ENCODE results near the gene TRMU. TPM values are rescaled to one million over a fixed set of nuclear protein-coding genes. Genes with fewer than 3 reads are reported as not detected.

TRMU gene
- total RNA-seq, 1 donor from 2014 or later = 39.0 TPM

DNA sequence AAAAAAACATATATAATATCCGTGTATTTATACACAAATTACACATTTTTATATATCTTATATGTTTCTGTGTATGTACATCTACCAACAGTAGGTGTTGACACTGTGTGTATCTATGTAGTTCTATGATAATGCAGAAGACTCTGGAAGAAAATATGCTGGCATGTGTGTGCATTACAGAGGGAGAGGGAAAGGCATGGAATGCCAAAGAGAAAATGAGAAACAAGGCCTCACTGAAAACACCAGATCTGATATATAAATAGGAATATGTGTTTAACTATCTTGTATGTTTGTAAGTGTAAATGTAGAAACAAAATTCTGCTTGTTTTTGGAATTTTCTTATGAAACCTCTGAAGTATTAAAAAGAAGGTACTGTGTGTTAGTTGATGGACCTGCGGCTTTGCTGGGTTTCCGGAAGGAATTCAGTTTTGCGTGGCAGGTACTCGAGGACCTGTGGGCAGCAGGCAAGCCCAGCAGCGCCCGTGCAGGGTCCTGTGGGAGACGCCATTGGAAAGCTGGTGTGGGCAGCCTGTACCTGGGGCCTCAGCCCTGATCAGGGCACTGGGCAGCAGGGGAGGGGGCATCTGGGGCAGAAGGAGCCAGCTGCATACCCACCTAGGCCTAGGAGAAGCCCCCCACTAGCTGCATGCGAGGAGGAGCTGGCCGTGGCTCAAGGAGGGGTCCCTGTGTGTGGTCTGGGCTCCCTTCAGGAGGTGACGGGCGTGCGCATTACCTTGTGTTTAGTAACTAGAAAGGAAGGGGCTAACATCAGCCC lies 7.6 kb upstream of the TRMU start:
- DNase-seq (ENCODE audit: low read depth) = no peak
- TF ChIP-seq CTCF (conservative IDR thresholded peaks at IDR 0.05; ENCODE audit: low read depth, low read length) = no peak
- H3K4me3 ChIP-seq (ENCODE audit: low read depth, low read length) = no peak overlapping the region

DNA sequence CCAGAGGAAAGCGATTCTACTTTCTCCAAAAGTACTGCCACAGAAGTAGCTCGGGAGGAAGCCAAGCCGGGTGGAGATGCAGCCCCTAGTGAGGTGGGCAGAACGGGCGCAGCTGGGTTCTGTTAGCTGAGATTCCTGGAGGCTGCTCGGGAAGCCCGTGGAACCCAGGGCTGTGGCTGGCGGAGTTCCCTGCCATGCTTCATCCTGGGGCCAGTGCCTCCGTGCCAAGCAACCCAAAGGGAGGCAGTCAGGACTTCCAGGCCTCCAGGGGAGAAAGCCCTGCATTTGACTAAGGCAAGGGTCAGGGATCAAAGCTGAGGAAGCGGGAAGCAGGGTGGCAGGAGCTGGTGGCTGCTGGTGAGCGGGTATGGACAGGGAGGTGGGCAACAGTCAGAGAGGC lies 6.7 kb upstream of the TRMU start:
- no peak for DNase-seq (ENCODE audit: low read depth)
- no peak for TF ChIP-seq CTCF (conservative IDR thresholded peaks at IDR 0.05; ENCODE audit: low read depth, low read length)
- H3K4me3 ChIP-seq (ENCODE audit: low read depth, low read length) = no peak overlapping the region

DNA sequence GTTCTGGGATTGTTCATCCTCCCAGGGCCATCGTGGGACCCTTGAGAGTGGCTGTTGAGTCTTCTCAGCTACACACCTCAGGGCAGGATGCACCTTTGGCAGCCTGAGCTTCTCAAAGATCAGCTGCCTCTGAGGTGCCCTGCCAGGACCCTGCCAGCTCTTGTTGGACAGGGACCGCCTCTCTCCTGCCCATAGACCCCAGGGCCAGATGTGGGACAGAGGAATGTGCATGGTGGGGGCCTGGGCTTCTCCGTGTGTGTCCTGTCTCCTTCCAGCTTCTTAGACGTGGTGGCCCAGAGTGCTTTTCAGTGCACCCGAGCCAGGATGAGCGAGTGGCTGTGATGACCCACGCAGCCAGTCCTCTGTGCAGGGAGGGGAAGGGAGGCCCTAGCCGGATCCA lies 5.9 kb upstream of the TRMU start:
- H3K4me3 ChIP-seq (ENCODE audit: low read depth, low read length) = no peak overlapping the region
- no peak for DNase-seq (ENCODE audit: low read depth)
- TF ChIP-seq CTCF (conservative IDR thresholded peaks at IDR 0.05; ENCODE audit: low read depth, low read length) = no peak

- H3K4me3 ChIP-seq (ENCODE audit: low read depth, low read length) = no peak overlapping the region
- DNase-seq (ENCODE audit: low read depth) = no peak
- no peak for TF ChIP-seq CTCF (conservative IDR thresholded peaks at IDR 0.05; ENCODE audit: low read depth, low read length)
Measured at GRCh38 chr22:46330426-46330825, 5.1 kb upstream of the TRMU start.

GRCh38 chr22:46331496-46331895 lies 4.0 kb upstream of the TRMU start:
- no peak for TF ChIP-seq CTCF (conservative IDR thresholded peaks at IDR 0.05; ENCODE audit: low read depth, low read length)
- no peak overlapping the region for H3K4me3 ChIP-seq (ENCODE audit: low read depth, low read length)
- no peak for DNase-seq (ENCODE audit: low read depth)

DNA sequence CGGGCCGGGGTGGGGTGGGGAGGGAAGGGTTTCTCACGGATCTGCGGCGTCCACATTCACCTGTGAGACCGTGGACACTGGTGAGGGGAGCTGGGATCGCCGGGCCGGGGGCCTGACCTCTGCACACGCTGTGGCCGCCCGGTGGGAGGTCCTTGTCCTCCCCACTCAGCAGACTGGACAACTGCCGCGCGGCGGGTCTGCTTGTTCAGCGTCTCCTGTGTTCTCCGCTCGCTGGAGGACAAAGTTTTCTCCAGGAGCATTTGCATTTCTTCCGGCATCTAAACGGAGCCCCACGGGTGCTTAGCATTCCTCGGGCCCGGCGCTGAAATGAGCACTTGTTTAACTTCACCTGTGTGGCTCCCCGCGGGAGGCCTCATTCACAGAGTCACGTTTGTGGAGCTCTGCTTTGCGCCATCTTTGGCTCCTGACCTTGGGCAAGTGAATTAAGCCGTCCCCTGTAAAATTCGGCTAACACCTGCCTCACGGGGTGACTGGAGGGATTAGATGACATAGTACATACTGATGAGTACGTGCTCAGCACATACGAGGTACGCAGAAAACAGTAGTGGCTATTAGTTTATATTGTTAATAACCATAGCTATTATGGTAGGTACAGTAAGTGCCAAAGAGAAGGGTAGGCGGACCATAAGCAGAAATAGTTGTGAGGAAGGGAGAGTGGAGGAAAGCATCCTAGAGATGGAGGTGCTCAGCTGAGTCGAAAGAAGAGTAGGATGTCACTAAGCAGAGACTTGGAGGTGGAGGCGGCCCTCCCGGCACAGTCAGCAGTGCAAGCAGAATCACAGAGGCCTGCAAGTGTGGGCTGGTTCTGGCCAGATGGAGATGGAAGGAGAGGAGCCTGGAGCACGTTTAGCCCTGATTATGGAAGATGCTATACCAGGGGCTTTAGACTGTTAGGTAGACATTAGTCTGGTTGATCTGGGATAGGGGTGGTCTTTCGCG lies 885 bp downstream of the TRMU start:
- peak overlapping the region; percentile 92 for H3K4me3 ChIP-seq (ENCODE audit: low read depth, low read length)
- no peak for TF ChIP-seq CTCF (conservative IDR thresholded peaks at IDR 0.05; ENCODE audit: low read depth, low read length)
- no peak for DNase-seq (ENCODE audit: low read depth)

Data from epithelial cell of proximal tubule (primary cell).